ENCODE results near the gene TMEM14A.
"Not testable (repeated sequence)": the region's sequence is repeated elsewhere in the genome, so short reads cannot be mapped to it uniquely, and the experiment has no call there.

The TMEM14A gene

GRCh38 chr6:52654007-52654406 is 16.9 kb upstream of the TMEM14A start:
- Histone ChIP-seq H3K27ac (ENCODE audit: poor library complexity, severe bottlenecking) (no peak overlapping the region), H3K4me1 (ENCODE audit: insufficient read depth, poor library complexity, severe bottlenecking) (peaks cover 3% of the 10 kb centered on the region), H3K9me3 (ENCODE audit: severe bottlenecking) (no peaks in the 10 kb centered on the region), H3K27me3 (ENCODE audit: insufficient read depth, poor library complexity, severe bottlenecking) (no peaks in the 10 kb centered on the region), H3K4me3 (ENCODE audit: severe bottlenecking) (no peak overlapping the region), H3K36me3 (ENCODE audit: low read depth) (no peaks in the 10 kb centered on the region)
- ATAC-seq (ENCODE audit: low read depth): no peak
- DNase-seq (ENCODE audit: low spot score): no peak
- no peak for TF ChIP-seq CTCF (IDR thresholded peaks at IDR 0.05; ENCODE audit: poor library complexity, severe bottlenecking)

GRCh38 chr6:52654592-52654991 is 16.3 kb upstream of the TMEM14A start:
- DNase-seq (ENCODE audit: low spot score): no peak

GRCh38 chr6:52655941-52656340 is 15.0 kb upstream of the TMEM14A start:
- H3K4me3 ChIP-seq (ENCODE audit: severe bottlenecking); H3K27me3 ChIP-seq (ENCODE audit: insufficient read depth, poor library complexity, severe bottlenecking); H3K9me3 ChIP-seq (ENCODE audit: severe bottlenecking); H3K36me3 ChIP-seq (ENCODE audit: low read depth); H3K27ac ChIP-seq (ENCODE audit: poor library complexity, severe bottlenecking); DNase-seq (ENCODE audit: low spot score); H3K4me1 ChIP-seq (ENCODE audit: insufficient read depth, poor library complexity, severe bottlenecking); ATAC-seq (ENCODE audit: low read depth): not testable (repeated sequence)

More at GRCh38 chr6:52654592-52654991, 16.3 kb upstream of the TMEM14A start:
- TF ChIP-seq CTCF (IDR thresholded peaks at IDR 0.05; ENCODE audit: poor library complexity, severe bottlenecking): no peak
- Histone ChIP-seq H3K27ac (ENCODE audit: poor library complexity, severe bottlenecking) (no peak overlapping the region), H3K4me1 (ENCODE audit: insufficient read depth, poor library complexity, severe bottlenecking) (peaks cover 3% of the 10 kb centered on the region), H3K36me3 (ENCODE audit: low read depth) (no peaks in the 10 kb centered on the region), H3K4me3 (ENCODE audit: severe bottlenecking) (no peak overlapping the region), H3K9me3 (ENCODE audit: severe bottlenecking) (no peaks in the 10 kb centered on the region), H3K27me3 (ENCODE audit: insufficient read depth, poor library complexity, severe bottlenecking) (no peaks in the 10 kb centered on the region)
- no peak for ATAC-seq (ENCODE audit: low read depth)

- DNase-seq (ENCODE audit: low spot score): no peak
- H3K4me3 ChIP-seq (ENCODE audit: severe bottlenecking): no peak overlapping the region
Observed at GRCh38 chr6:52657870-52658269, 13.0 kb upstream of the TMEM14A start.

GRCh38 chr6:52661551-52661950 is 9.4 kb upstream of the TMEM14A start:
- no peak for TF ChIP-seq CTCF (IDR thresholded peaks at IDR 0.05; ENCODE audit: poor library complexity, severe bottlenecking)
- H3K36me3 ChIP-seq (ENCODE audit: low read depth): no peaks in the 10 kb centered on the region
- H3K9me3 ChIP-seq (ENCODE audit: severe bottlenecking): no peaks in the 10 kb centered on the region
- H3K27me3 ChIP-seq (ENCODE audit: insufficient read depth, poor library complexity, severe bottlenecking): no peaks in the 10 kb centered on the region
- peaks cover 9% of the 10 kb centered on the region for H3K4me1 ChIP-seq (ENCODE audit: insufficient read depth, poor library complexity, severe bottlenecking)
- H3K27ac ChIP-seq (ENCODE audit: poor library complexity, severe bottlenecking): no peak overlapping the region
- H3K4me3 ChIP-seq (ENCODE audit: severe bottlenecking): no peak overlapping the region
- DNase-seq (ENCODE audit: low spot score) (no peak), ATAC-seq (ENCODE audit: low read depth) (no peak)

More at GRCh38 chr6:52657870-52658269, 13.0 kb upstream of the TMEM14A start:
- no peak for ATAC-seq (ENCODE audit: low read depth)
- Histone ChIP-seq H3K4me1 (ENCODE audit: insufficient read depth, poor library complexity, severe bottlenecking) (no peaks in the 10 kb centered on the region), H3K9me3 (ENCODE audit: severe bottlenecking) (no peaks in the 10 kb centered on the region), H3K36me3 (ENCODE audit: low read depth) (no peaks in the 10 kb centered on the region), H3K27me3 (ENCODE audit: insufficient read depth, poor library complexity, severe bottlenecking) (no peaks in the 10 kb centered on the region), H3K27ac (ENCODE audit: poor library complexity, severe bottlenecking) (no peak overlapping the region)
- no peak for TF ChIP-seq CTCF (IDR thresholded peaks at IDR 0.05; ENCODE audit: poor library complexity, severe bottlenecking)
